Ecto neural progenitor cell (in vitro differentiated cells): ENCODE results near the gene PPHLN1.
A peak's percentile ranks its signal among the peaks of the same experiment; 100 is the strongest.

Source experiments
- DNase-seq: peaks from one replicate; pipeline ENCODE4 v3.0.0-alpha.2; 2018; ENCODE audit warnings: low spot score

Gene PPHLN1

DNA sequence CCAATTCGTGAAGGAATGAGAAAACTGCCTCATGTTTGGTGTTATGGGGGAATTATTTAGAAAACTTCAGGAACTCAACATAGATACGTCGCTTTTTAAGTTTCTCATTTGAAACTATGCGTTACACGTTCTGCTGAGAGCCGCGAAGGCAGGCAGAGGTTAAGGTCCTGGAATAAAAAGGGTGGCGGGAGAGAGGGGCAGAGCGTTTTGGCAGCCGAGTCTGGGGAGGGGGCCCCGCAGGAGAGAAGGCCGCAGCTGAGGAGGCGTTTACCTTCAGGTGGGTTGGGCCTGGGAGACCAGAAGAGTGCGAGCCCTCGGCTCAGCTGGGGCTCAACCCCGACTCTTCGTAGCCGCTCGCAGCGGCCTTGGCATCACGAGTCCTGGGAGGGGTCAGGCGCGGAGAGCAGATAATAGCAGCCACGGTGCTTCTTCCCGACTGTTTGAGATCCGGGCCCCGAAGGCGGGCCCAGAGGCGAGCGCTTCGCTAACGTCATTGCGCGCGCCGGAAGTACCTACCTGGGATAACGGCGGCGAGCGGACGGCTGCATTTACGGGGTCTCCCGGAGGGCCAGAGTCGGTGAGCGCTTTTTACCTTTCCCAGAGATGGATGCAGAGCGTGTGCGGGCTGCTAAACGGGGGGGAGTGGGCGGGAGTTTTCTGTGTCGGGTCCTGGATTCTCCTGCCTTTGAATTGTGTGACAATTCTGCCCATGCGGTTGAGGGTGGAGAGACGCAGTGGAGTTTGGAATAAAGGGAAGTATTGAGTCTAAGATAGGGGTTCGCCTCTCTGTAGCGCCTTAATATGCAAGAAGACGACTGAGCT lies at the start of gene PPHLN1, which contains the start of gene ZCRB1:
Gene PPHLN1 (plus strand): TSS at position 515 of the 822 bp plus-strand sequence. CDS start 9,736 bp downstream, outside the sequence.
Gene ZCRB1 (minus strand): TSS at position 442 of the 822 bp plus-strand sequence. CDS start 1,992 bp downstream, outside the sequence.
- peak; percentile 94 for DNase-seq

GRCh38 chr12:42277396-42278127 lies 48.4 kb upstream of the PPHLN1 start:
- DNase-seq = no peak

DNA sequence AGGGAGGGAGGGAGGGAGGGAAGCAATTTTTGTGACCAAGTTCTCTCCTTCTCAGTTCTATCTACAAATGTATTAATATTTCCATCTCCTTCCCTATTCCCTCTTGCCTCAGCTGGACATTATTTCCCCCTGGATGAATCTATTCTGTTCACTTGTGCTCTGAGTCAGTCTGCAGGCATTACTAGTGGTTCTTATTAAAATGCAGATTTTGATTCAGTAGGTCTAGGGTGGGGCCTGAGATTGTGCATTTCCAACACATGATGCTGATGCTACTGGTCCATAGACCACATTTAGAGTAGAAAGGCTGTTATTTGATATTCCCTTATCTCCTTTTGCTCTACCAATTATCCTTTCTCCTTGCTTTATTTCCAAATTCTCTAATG lies 47.8 kb upstream of the PPHLN1 start:
- DNase-seq = no peak

GRCh38 chr12:42281278-42281677 lies 44.7 kb upstream of the PPHLN1 start:
- DNase-seq = no peak

DNA sequence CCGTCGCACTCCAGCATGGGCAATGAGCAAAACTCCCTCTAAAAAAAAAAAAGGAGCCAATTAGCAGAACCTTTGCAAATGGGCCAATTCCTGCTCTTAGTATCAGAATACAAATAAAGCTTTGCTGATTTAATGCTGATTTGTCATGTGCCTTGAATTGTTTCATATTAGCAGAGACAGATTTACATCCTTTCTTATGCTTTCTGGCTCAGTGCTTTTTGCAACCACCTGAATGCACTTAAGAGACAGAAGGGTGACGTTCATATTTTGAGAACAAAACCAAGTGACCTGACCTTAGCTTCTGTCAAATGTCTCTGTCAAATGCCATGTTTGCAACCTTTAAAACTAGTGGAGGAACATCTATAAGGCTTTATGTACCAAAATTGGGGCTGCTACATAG lies 44.1 kb upstream of the PPHLN1 start:
- no peak for DNase-seq

DNA sequence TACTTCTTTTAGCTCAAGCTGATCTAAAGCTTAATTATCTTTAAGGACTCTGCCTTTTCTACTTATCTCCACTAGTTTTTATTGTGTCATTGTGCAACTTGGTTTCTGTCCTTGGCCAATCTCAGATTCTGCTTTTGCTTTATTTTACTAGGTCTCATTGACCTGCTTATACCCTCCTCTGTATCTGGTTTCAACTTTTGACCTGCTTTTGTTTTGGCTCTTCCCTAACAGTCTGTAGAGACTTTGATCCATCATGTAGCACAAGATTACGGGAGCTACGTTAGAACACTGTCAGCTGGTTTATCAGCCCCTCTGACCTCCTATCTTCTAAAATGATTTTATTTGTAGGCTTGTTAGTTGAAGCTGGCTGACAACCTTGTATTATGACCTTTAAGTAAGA lies 43.7 kb upstream of the PPHLN1 start:
- no peak for DNase-seq

GRCh38 chr12:42283739-42284138 lies 42.2 kb upstream of the PPHLN1 start:
- no peak for DNase-seq

GRCh38 chr12:42284157-42284556 lies 41.8 kb upstream of the PPHLN1 start:
- DNase-seq = no peak

DNA sequence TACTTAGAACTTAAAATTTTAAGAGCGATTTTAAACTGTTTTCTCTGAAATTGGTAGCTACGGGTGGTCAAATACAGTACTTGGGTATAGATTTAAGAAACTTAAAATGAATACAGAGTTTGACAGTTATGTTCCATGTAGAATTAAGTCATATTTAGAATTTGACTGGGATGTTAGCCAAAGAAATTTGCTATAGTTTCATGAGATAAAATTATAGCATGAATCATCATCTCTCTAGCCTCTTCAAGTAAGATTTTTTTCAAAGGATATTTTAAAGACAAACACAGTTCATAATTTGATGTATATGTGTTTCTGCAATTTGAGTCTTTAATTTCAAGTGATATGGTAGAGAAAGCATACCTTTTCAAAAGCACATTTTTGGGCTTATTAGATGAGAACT lies 41.1 kb upstream of the PPHLN1 start:
- no peak for DNase-seq

DNA sequence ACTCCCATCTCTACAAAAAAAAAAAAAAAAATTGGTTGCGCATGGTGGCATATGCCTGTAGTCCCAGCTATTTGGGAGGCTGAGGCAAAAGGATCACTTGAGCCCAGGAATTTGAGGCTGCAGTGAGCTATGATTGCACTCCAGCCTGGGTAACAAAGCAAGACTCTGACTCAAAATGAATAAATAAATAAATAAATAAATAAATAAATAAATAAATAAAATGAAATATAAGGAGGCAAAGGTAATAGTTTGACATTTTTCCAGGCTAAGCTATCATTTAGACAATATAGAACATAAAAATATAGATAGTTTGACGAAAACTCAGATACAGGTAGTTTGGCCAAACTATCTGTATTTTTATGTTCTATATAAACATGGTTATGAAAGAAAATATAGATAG lies 40.5 kb upstream of the PPHLN1 start:
- DNase-seq = no peak

- no peak for DNase-seq
These were observed 39.2 kb upstream of the PPHLN1 start for GRCh38 chr12:42286741-42287140.

DNA sequence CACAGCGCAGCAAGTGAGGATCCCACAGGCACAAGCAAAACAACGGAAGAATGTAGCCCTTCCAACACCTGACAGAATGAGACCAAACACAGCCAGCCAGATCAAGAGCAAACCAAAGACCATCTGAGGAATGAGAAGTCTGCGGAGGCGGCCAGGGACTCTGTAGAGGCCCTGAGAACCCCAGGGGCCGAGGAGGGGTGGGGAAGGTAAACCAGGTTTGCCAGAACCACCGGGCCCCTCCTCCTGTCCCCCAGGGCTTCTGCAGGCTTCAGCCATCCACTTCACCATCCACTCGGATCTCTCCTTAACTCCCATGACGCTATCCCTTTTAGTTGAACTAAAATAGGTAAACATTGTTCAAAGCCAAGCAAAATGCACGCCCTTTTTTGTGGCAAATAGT lies 37.4 kb upstream of the PPHLN1 start:
- DNase-seq = no peak

DNA sequence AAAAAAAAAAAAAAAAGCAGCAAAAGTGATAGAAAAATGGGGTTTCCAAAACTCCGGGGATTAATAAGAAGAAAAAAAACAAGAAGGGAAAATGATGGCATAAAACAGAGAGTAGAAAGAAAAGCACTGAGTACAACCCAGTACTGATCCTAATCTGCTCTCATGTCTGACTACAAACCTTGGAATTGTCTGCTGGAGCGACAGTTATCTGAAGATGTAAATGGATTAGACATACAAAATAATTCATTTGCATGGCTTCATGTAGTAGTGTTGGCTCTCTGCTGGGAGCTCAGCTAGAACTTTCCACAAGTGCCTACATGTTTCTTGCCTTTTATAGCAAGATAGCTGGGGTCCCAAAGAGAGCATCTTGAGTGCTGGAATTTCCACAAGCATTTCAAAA lies 34.3 kb upstream of the PPHLN1 start:
- DNase-seq = no peak

DNA sequence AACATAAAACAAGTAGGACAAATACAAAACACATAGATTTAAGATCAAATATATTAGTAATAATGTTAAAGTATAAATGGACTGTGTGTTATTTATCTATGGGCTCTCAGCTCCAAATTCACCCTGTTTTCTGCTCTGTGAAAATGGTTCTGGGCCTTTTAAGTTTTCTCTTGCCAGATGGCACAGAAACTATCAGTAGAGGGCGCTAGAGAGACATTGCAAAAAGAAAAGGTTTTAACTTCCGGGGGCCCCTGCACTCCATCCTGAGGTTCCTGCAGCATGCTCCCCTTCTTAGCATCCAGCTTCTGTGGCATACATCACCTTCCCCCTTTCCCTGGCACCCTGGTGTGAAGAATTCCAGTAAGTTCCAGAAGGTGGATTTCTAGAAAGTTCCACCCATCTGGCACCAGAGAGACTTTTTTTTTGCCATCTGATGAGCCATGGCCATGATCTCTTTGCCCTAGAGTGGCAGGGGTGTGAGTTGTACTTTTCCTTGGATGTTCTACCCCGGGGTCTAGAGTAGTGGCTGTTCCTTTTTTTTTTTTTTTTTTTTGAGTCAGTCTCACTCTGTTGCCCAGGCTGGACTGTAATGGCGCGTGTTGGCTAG lies 29.4 kb upstream of the PPHLN1 start:
- DNase-seq = no peak

DNA sequence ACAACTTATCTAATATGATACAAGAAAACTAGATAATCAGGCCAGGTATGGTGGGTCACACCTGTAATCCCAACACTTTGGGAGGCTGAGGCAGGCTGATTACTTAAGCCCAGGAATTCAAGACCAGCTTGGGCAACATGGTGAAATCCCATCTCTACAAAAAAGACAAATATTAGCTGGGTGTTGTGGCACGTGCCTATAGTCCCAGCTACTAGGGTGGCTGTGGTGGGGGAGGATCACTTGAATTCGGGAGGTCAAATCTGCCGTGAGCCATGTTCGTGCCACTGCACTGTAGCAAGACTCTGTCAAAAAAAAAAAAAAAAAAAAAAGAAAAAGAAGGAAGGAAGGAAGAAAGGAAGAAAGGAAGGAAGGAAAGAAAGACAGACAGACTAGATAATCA lies 27.1 kb upstream of the PPHLN1 start:
- DNase-seq = no peak

- DNase-seq = no peak
These were observed 26.3 kb upstream of the PPHLN1 start for GRCh38 chr12:42299392-42300308.

GRCh38 chr12:42306297-42306696 lies 19.7 kb upstream of the PPHLN1 start:
- no peak for DNase-seq

DNA sequence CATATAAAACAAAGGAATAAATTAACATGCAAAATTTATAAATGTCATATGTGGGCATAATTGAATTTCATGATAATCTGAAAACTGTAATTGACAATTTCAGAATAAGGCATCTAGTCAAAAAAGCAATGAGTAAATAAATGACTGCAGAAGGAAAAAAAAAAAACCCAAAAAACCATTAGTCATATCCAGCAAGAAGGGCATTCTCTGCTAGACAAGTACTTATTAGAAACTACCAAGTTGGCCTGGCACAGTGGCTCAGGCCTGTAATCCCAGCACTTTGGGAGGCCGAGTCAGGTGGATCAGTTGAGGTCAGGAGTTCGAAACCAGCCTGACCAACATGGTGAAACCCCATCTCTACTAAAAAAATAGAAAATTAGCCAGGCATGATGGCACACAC lies 17.6 kb upstream of the PPHLN1 start:
- no peak for DNase-seq

GRCh38 chr12:42309996-42310395 lies 16.0 kb upstream of the PPHLN1 start:
- DNase-seq = no peak

GRCh38 chr12:42315108-42315507 lies 10.9 kb upstream of the PPHLN1 start:
- DNase-seq = no peak

DNA sequence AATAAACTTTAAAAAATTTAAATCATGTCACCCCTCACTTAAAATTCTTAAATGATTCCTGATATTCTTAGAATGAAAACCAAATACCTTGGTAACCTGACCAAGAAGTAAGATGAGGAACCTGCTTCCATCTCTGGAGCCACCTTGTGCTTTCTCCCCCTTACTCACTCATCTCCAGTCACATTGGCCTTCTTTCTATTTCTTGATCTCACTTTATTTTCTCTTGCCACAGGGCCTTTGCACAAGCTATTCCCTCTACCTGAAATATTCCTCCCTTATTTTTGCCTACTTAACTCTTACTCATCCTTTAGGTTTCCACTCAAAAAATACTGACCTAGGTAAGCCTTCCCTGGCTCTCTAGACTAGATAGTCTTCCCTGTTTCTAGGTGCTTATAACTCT lies 5.2 kb upstream of the PPHLN1 start:
- DNase-seq = no peak

- DNase-seq = no peak
These were observed 3.4 kb upstream of the PPHLN1 start for GRCh38 chr12:42322567-42322966.
